GM21515 (cell line): Measurements from ENCODE around the gene STK33.

Experiments
- ATAC-seq: cut with Tn5 transposase; IDR thresholded peaks from one replicate; pipeline ENCODE4 v1.9.1; 2021; ENCODE audit not compliant: unreplicated experiment

The STK33 gene

GRCh38 chr11:8375932-8376331 is 218.1 kb downstream of the STK33 start:
- no peak for ATAC-seq

GRCh38 chr11:8375460-8375859 is 218.6 kb downstream of the STK33 start:
- no peak for ATAC-seq

- no peak for ATAC-seq
Measured at GRCh38 chr11:8374716-8375115, 219.3 kb downstream of the STK33 start.

GRCh38 chr11:8373519-8374432 is 220.3 kb downstream of the STK33 start:
- no peak for ATAC-seq

GRCh38 chr11:8372641-8373381 is 221.2 kb downstream of the STK33 start:
- ATAC-seq = no peak

GRCh38 chr11:8371516-8371884 is 222.5 kb downstream of the STK33 start:
- ATAC-seq = no peak

- no peak for ATAC-seq
Measured at GRCh38 chr11:8370812-8371515, 223.1 kb downstream of the STK33 start.

- ATAC-seq = no peak
Measured at GRCh38 chr11:8369592-8370205, 224.3 kb downstream of the STK33 start.

- no peak for ATAC-seq
Measured at GRCh38 chr11:8368772-8369171, 225.3 kb downstream of the STK33 start.

GRCh38 chr11:8368194-8368593 is 225.8 kb downstream of the STK33 start:
- ATAC-seq = no peak

GRCh38 chr11:8366316-8366715 is 227.7 kb downstream of the STK33 start:
- ATAC-seq = no peak

GRCh38 chr11:8365216-8365941 is 228.6 kb downstream of the STK33 start:
- ATAC-seq = no peak

- no peak for ATAC-seq
Measured at GRCh38 chr11:8363921-8364320, 230.1 kb downstream of the STK33 start.

GRCh38 chr11:8362899-8363298 is 231.1 kb downstream of the STK33 start:
- ATAC-seq = no peak

- ATAC-seq = no peak
Measured at GRCh38 chr11:8362491-8362890, 231.5 kb downstream of the STK33 start.

- no peak for ATAC-seq
Measured at GRCh38 chr11:8361664-8362210, 232.3 kb downstream of the STK33 start.

GRCh38 chr11:8361206-8361605 is 232.8 kb downstream of the STK33 start:
- ATAC-seq = no peak

- ATAC-seq = no peak
Measured at GRCh38 chr11:8360086-8360828, 233.8 kb downstream of the STK33 start.

GRCh38 chr11:8359521-8359920 is 234.5 kb downstream of the STK33 start:
- no peak for ATAC-seq
